Pancreas (tissue), 10 donors: ENCODE results near the gene RALY. TPM values are rescaled to one million over a fixed set of nuclear protein-coding genes. Genes with fewer than 3 reads are reported as not detected.
A peak's percentile ranks its signal among the peaks of the same experiment; 100 is the strongest.

Experiments used
- ATAC-seq, 4 donors: fragments of 200-7000 bp; cut with Tn5 transposase; one replicate each; pipeline versions ENCODE4 v1.8.0 to v1.9.1; 2020; ENCODE audit warnings: mild to moderate bottlenecking in 4 of 4, moderate library complexity in 4 of 4
- DNase-seq, 6 donors: peaks; one replicate each; pipeline ENCODE4 v3.0.0-alpha.2; 2020
- FAIRE-seq: peaks from 2 replicates; lab custom pipeline; 2012; peaks lifted over from hg19 to GRCh38; lab: Jason Lieb, UNC
- H3K27ac ChIP-seq, 4 donors: fragments of 200-600 bp; sonication (generic); 1 replicate in 3 of 4; 2 replicates in 1 of 4; pipeline versions ENCODE4 v1.5.0 to v1.8.0; 2020
- H3K27me3 ChIP-seq, 4 donors: fragments of 200-600 bp; one replicate each; pipeline ENCODE4 v1.8.0; 2021
- H3K36me3 ChIP-seq, 3 donors: fragments of 200-600 bp; sonication (generic) in 1 of 3; one replicate each; pipeline versions ENCODE4 v1.5.0 to v1.8.0; 2020 to 2021
- H3K4me1 ChIP-seq, 3 donors: fragments of 200-600 bp; one replicate each; pipeline ENCODE4 v1.8.0; 2021
- H3K4me3 ChIP-seq, 4 donors: fragments of 200-600 bp; sonication (generic) in 2 of 4; one replicate each; pipeline versions ENCODE4 v1.5.0 to v1.8.0; 2020 to 2021
- H3K9me3 ChIP-seq, 4 donors: fragments of 200-600 bp; one replicate each; pipeline ENCODE4 v1.8.0; 2021
- WGBS, 2 donors: extraction: QIAGEN DNeasy Blood & Tissue Kit; methylation state at CpG; one replicate each; pipeline ENCODE4 v1.1.7; 2013; 5-methylcytosine and 5-hydroxymethylcytosine counted together
- intact Hi-C, 3 donors: fragments of 100-400 bp; cut with DNase I; formaldehyde crosslinking; loops; one replicate each; pipeline versions ENCODE4 v1.11.1 to v1.14.2; 2022
- polyA plus RNA-seq, 2 donors: library from polyadenylated mRNA; stranded (reverse); fragments of 200-250 nt; gene quantifications; one replicate each; pipeline ENCODE4 v1.2.3, GENCODE V29; 2013
- total RNA-seq, 6 donors: library from RNA; stranded (reverse); fragmentation: NEBNext Ultra II Directional in 4 of 6; extraction: Animal tissue kit (Norgen Biotek cat#: 25700) in 4 of 6; gene quantifications; one replicate each; pipeline versions ENCODE4 v1.2.1 to v1.2.4, GENCODE V29; 2021 to 2023
- TF ChIP-seq, protein P1 (sequence below), 4 donors: fragments of 200-600 bp; sonication (generic) in 3 of 4; IDR thresholded peaks; one replicate each; pipeline versions ENCODE4 v1.5.0 to v1.8.0; 2021; ENCODE audit warnings: antibody characterized with exemption in 4 of 4
- donor health status: healthy with polysubstance abuse.
- donor health status: DM: no; HTN: no; CAD: no; lungs with moderate emphysema.
- donor health status: DM: no; HTN: no; CAD: no.
- donor health status: control.
- donor health status: control.
- donor health status: Bipolar disorder and iron deficiency.
- donor health status: DM: yes; HTN: yes; CAD: no.
- donor health status: DM: no; HTN: no; CAD: no.
- donor health status: DM: no; HTN: no; CAD: no.
- donor health status: DM: yes; HTN: yes; CAD: no.

RALY gene
- total and polyA plus RNA-seq, 8 donors: 30.0 to 60.4 (median 44.3) TPM

DNA sequence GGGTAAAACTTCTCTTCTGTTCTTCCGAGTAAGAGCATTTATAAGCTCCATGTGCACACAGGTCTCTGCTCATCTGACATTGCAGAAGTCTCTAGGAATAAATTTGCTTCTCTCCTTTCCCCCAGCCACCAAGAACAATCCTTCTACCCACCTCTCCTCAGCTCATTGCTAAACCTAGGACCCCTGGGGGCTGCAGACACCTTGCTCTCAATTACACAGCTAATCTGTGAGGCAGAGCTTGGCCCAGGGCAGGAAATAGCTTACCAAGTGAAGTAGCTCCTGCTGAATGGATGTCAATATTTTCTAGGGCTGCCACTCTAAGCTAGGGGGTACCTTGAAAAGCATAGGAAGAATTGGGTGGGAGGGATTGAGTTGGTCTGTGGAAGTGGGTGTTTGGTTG, 74.3 kb downstream of the RALY start:
- intact Hi-C loops: no loop called here
- no peak overlapping the region for H3K27ac ChIP-seq
- DNase-seq: no peak
- no peak for ATAC-seq
- H3K4me1 ChIP-seq: peaks cover 0 to 10% (median 0%) of the 10 kb centered on the region in 3 donors
- no peaks in the 10 kb centered on the region for H3K27me3 ChIP-seq
- no peak overlapping the region for H3K4me3 ChIP-seq
- FAIRE-seq: no peak
- 94 to 97% methylated on average over 1 of the region's 1 CpG for WGBS, 2 donors
- no peaks in the 10 kb centered on the region for H3K36me3 ChIP-seq
- TF ChIP-seq, protein P1, sequence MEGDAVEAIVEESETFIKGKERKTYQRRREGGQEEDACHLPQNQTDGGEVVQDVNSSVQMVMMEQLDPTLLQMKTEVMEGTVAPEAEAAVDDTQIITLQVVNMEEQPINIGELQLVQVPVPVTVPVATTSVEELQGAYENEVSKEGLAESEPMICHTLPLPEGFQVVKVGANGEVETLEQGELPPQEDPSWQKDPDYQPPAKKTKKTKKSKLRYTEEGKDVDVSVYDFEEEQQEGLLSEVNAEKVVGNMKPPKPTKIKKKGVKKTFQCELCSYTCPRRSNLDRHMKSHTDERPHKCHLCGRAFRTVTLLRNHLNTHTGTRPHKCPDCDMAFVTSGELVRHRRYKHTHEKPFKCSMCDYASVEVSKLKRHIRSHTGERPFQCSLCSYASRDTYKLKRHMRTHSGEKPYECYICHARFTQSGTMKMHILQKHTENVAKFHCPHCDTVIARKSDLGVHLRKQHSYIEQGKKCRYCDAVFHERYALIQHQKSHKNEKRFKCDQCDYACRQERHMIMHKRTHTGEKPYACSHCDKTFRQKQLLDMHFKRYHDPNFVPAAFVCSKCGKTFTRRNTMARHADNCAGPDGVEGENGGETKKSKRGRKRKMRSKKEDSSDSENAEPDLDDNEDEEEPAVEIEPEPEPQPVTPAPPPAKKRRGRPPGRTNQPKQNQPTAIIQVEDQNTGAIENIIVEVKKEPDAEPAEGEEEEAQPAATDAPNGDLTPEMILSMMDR (IDR thresholded peaks at IDR 0.05): no peak
- H3K9me3 ChIP-seq: no peaks in the 10 kb centered on the region

DNA sequence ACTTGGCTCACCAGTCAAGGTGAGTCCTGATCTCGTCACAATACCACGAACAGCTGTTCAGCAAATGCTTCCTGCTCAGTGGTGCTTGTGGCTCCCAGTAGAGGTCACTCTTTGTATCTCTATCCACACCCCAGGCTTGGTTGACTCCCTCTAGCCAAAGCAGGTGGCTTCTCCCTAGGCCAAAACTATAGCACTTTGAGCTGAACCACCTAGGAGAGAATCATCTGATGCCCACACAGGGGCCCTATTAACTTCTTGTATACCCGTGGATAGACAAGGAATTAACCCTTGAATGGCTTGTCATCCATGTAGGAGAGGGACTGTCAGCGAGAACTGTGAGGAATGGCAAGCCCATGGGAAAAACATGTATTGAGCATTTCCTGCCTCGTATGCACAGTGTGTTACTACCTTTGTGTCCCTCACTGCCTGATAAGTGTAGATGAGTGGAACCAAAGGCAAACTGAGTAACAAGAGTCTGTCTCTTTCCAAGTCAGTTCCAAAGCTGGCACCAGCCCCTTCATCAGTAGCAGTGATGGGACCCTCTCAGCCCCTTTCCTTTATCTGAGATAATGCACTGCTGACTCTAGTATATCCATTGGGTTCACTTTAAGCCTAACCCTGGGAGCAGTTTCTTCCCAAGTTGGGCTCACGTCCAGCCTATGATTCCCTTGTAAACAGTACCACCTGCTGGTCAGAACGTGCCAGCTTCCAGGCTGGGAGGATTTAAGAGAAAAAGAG, 75.8 kb downstream of the RALY start:
- DNase-seq (peak; percentile 57 to 85 (median 75)), ATAC-seq (peak; percentile 92 to 95 (median 94)), FAIRE-seq (no peak)
- intact Hi-C loops: loop anchor here in 2 of 3 donors (10.0 kb wide), 2 partner anchors 205 to 215 kb away; no protein-coding TSS in a partner anchor
- WGBS, 2 donors: 16 to 19% methylated on average over 7 of the region's 7 CpGs
- TF ChIP-seq, protein P1 (IDR thresholded peaks at IDR 0.05): peak; percentile 56 to 80 (median 78)
- H3K9me3 ChIP-seq: no peaks in the 10 kb centered on the region
- H3K27ac ChIP-seq: peak overlapping the region in 1 of 4 donors; percentile 24
- H3K4me3 ChIP-seq: no peak overlapping the region
- H3K36me3 ChIP-seq: no peaks in the 10 kb centered on the region
- no peaks in the 10 kb centered on the region for H3K27me3 ChIP-seq
- H3K4me1 ChIP-seq: peaks cover 0 to 10% (median 0%) of the 10 kb centered on the region in 3 donors

DNA sequence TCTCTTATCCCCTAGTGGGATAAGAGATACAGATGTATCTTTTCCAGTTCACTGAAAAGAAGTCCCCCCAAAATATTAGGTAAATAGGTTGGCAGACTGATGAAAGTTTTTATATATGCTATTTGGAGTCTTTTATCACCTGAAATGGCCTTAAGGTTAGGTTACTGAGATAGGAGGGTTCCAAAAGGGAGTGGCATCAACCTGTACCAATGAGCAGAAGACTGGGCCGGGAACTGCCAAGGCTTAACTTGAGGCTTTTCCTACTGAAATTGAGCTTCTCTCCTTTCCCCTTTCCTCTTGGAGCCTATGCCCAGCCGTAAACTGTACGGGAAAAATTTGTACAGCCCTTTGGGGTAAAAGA, 76.3 kb downstream of the RALY start:
- H3K36me3 ChIP-seq: no peaks in the 10 kb centered on the region
- ATAC-seq (peak in 1 of 4 donors; percentile 5), DNase-seq (no peak), FAIRE-seq (no peak)
- no peaks in the 10 kb centered on the region for H3K27me3 ChIP-seq
- peaks cover 0 to 10% (median 0%) of the 10 kb centered on the region in 3 donors for H3K4me1 ChIP-seq
- intact Hi-C loops: loop anchor here in 2 of 3 donors (10.0 kb wide), 2 partner anchors 205 to 215 kb away; no protein-coding TSS in a partner anchor
- TF ChIP-seq, protein P1 (IDR thresholded peaks at IDR 0.05): no peak
- WGBS, 2 donors: 69 to 73% methylated on average over 3 of the region's 3 CpGs
- no peaks in the 10 kb centered on the region for H3K9me3 ChIP-seq
- no peak overlapping the region for H3K27ac ChIP-seq
- no peak overlapping the region for H3K4me3 ChIP-seq

DNA sequence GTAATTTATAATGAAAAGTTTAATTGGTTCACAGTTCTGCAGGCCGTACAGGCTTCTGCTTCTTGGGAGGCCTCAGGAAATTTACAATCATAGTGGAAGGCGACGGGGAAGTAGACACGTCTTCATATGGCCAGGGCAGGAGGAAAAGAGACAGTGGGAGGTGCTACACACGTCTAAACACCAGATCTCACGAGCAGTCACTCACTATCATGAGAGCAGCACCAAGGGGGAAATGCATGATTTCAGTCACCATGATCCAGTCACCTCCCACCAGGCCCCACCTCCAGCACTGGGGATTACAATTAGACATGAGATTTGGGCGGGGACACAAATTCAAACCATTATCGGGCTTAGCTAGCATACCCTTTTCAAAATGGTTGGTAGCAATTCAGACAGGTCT, 77.1 kb downstream of the RALY start:
- Histone ChIP-seq H3K4me3 (no peak overlapping the region), H3K27ac (no peak overlapping the region), H3K36me3 (no peaks in the 10 kb centered on the region), H3K4me1 (peaks cover 0 to 10% (median 0%) of the 10 kb centered on the region in 3 donors), H3K27me3 (no peaks in the 10 kb centered on the region), H3K9me3 (no peaks in the 10 kb centered on the region)
- intact Hi-C loops: loop anchor here in 2 of 3 donors (10.0 kb wide), 2 partner anchors 206 to 216 kb away; no protein-coding TSS in a partner anchor
- TF ChIP-seq, protein P1 (IDR thresholded peaks at IDR 0.05): no peak
- FAIRE-seq (no peak), ATAC-seq (no peak), DNase-seq (no peak)
- WGBS, 2 donors: 88 to 90% methylated on average over 8 of the region's 8 CpGs

DNA sequence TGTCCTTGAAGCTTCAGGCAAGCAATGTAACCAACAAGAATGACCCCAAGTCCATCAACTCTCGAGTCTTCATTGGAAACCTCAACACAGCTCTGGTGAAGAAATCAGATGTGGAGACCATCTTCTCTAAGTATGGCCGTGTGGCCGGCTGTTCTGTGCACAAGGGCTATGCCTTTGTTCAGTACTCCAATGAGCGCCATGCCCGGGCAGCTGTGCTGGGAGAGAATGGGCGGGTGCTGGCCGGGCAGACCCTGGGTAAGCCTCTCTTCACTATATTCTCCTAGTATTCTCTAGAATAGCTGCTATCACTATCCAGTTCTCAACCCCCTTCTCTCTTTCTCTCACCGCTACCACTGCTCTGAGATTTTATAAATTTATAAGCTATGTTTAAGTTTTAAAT, 78.4 kb downstream of the RALY start:
- DNase-seq: no peak
- TF ChIP-seq, protein P1 (IDR thresholded peaks at IDR 0.05): no peak
- Histone ChIP-seq H3K27ac (no peak overlapping the region), H3K36me3 (peaks cover 0 to 2% (median 0%) of the 10 kb centered on the region in 3 donors), H3K27me3 (no peaks in the 10 kb centered on the region), H3K4me3 (no peak overlapping the region), H3K4me1 (peaks cover 0 to 10% (median 0%) of the 10 kb centered on the region in 3 donors), H3K9me3 (no peaks in the 10 kb centered on the region)
- no peak for ATAC-seq
- FAIRE-seq: no peak
- intact Hi-C loops: loop anchor here in 2 of 3 donors (10.0 kb wide), 2 partner anchors 207 to 217 kb away; no protein-coding TSS in a partner anchor
- 95 to 97% methylated on average over 8 of the region's 8 CpGs for WGBS, 2 donors
